OCI-LY3 (cell line): Measurements from ENCODE around the gene HNRNPA3.

Experiments
- EZH2phosphoT487 ChIP-seq: fragments of 200-600 bp; shearing (Covaris generic); IDR thresholded peaks from 2 replicates; pipeline ENCODE4 v1.6.1; 2018; ENCODE audit warnings: antibody characterized with exemption, mixed run types, low read depth
- TF ChIP-seq, protein P1 (sequence below): fragments of 200-600, 300-600 bp; sonication (generic); IDR thresholded peaks from 2 replicates; pipeline ENCODE4 v1.5.1; 2014; ENCODE audit warnings: antibody characterized with exemption, low read length, low read depth

DNA sequence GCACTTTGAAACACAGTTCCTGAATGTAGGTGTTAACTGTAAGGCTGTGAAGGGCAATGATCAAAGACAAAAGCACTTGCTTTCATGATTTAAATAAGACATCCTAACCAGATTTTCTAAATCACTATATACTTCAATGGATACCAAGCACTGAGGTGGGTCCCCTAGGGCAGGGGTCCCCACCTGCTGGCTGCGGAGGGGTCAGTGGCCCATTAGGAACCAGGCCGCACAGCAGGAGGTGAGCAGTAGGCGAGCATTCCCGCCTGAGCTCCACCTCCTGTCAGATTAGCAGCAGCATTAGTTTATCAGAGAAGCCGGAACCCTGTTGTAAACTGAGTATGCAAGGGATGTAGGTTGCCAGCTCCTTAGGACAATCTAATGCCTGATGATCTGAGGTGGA is 44.9 kb downstream of the HNRNPA3 start:
- no peak for TF ChIP-seq EZH2phosphoT487
- TF ChIP-seq, protein P1, sequence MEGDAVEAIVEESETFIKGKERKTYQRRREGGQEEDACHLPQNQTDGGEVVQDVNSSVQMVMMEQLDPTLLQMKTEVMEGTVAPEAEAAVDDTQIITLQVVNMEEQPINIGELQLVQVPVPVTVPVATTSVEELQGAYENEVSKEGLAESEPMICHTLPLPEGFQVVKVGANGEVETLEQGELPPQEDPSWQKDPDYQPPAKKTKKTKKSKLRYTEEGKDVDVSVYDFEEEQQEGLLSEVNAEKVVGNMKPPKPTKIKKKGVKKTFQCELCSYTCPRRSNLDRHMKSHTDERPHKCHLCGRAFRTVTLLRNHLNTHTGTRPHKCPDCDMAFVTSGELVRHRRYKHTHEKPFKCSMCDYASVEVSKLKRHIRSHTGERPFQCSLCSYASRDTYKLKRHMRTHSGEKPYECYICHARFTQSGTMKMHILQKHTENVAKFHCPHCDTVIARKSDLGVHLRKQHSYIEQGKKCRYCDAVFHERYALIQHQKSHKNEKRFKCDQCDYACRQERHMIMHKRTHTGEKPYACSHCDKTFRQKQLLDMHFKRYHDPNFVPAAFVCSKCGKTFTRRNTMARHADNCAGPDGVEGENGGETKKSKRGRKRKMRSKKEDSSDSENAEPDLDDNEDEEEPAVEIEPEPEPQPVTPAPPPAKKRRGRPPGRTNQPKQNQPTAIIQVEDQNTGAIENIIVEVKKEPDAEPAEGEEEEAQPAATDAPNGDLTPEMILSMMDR, result no peak
